Peyer's patch (tissue), 4 donors: ENCODE measurements around the gene STAG1.

Experiments used
- CTCF ChIP-seq, 6 experiments: fragments of 450-650 bp in 4 of 6; fragments of 200-600 bp in 2 of 6; sonication (generic) in 1 of 6; IDR thresholded peaks; one replicate each; pipeline ENCODE4 v1.5.1; 2017 to 2019; ENCODE audit warnings: antibody characterized with exemption in 6 of 6, mild to moderate bottlenecking in 3 of 6, moderate library complexity in 1 of 6
- POLR2A ChIP-seq, 2 donors: fragments of 450-650 bp; IDR thresholded peaks; one replicate each; pipeline ENCODE4 v1.5.1; 2017; ENCODE audit warnings: antibody characterized with exemption in 2 of 2, mild to moderate bottlenecking in 2 of 2, moderate library complexity in 2 of 2

GRCh38 chr3:136751316-136752171 lies 634 bp downstream of the STAG1 start:
- TF ChIP-seq CTCF (IDR thresholded peaks at IDR 0.05), result no peak
- TF ChIP-seq POLR2A (IDR thresholded peaks at IDR 0.05), result peak; percentile 11 to 15
